Heart left ventricle (tissue), 13 donors: Measurements from ENCODE around the gene MOK.

Experiments used
- CTCF ChIP-seq, 12 donors: fragments of 200-600 bp; sonication (generic) in 4 of 12; IDR thresholded peaks; one replicate each; pipeline versions ENCODE4 v1.5.0 to v1.8.0; 2018 to 2022; ENCODE audit warnings: antibody characterized with exemption in 12 of 12, mild to moderate bottlenecking in 5 of 12
- POLR2A ChIP-seq, 2 donors: fragments of 450-650 bp; IDR thresholded peaks; one replicate each; pipeline ENCODE4 v1.6.1; 2017; ENCODE audit warnings: antibody characterized with exemption in 2 of 2, mild to moderate bottlenecking in 2 of 2, moderate library complexity in 2 of 2
- donor health status: ischemic (EF 13 %, LVEDD 7.1; RV severe dilation, severe dysfunction).
- donor health status: DM: no; HTN: yes; CAD: no.
- donor health status: DM: no; HTN: no; CAD: no.
- donor health status: ischemic (EF 25% LVEDD 6.9; RV normal size, moderate dysfunction).
- donor health status: ischemic (EF 25% LVEDD 5.7; RV mildly dilated, moderate dysfunction).
- donor health status: ischemic (EF 35%, LVEDD 5.7; RV mildly dilated, moderate dysfunction).
- donor health status: nonischemic (EF 11% LVEDD 7.7; RV severe dilation, severe dysfunction).
- donor health status: DM: yes; HTN: yes; CAD: no.
- donor health status: PGD.
- donor health status: ischemic (EF 29% LVEDD 5.4; RV normal size, mild dysfunction).
- donor health status: nonischemic (EF 23%, LVEDD 6.1; RV moderate dilation, normal function).

GRCh38 chr14:102275866-102276265 lies 29.1 kb downstream of the MOK start:
- TF ChIP-seq CTCF (IDR thresholded peaks at IDR 0.05) (no peak), POLR2A (IDR thresholded peaks at IDR 0.05) (no peak)
